OCI-LY3 (cell line): Measurements from ENCODE around the gene SDK1.

ENCODE experiments used
- CTCF ChIP-seq: fragments of 200-600, 300-600 bp; sonication (generic); IDR thresholded peaks from 2 replicates; pipeline ENCODE4 v1.5.1; 2014; ENCODE audit warnings: antibody characterized with exemption, low read length, low read depth
- EZH2phosphoT487 ChIP-seq: fragments of 200-600 bp; shearing (Covaris generic); IDR thresholded peaks from 2 replicates; pipeline ENCODE4 v1.6.1; 2018; ENCODE audit warnings: antibody characterized with exemption, mixed run types, low read depth

DNA sequence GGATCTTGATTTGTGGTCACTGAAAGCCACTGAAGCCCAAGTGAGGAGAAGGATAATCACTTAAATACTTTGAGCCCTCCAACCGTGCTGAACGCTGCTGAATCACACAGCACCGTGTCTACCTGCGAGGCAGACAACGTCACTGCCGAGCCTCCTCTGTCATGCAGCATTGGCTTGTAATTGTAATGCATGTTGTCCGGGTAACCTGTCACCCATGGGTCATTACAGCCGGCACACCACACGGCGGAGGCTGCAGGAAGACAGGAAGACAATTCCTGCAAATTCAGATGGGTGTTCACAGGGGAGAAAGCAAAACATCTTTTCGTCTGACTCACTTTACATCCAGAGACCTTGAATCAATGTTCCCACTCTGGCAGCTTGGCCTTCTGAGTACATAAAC lies 835.0 kb downstream of the SDK1 start:
- TF ChIP-seq CTCF, result no peak
- TF ChIP-seq EZH2phosphoT487, result no peak
